ENCODE data around the gene NXNL2. TPM values are rescaled to one million over a fixed set of nuclear protein-coding genes. Genes with fewer than 3 reads are reported as not detected.

The NXNL2 gene
- total and polyA plus RNA-seq, 8 donors: 0.19 to 1.5 (median 0.70) TPM; not detected in 1

GRCh38 chr9:88522360-88522759 is 12.6 kb upstream of the NXNL2 start:
- intact Hi-C loops (cut with DNase I): no loop called here
- WGBS, 2 donors: 82 to 90% methylated on average over 4 of the region's 4 CpGs
- no peaks in the 10 kb centered on the region for H3K27me3 ChIP-seq
- no peak for ATAC-seq
- no peak for FAIRE-seq
- no peak for DNase-seq
- H3K4me1 ChIP-seq: no peaks in the 10 kb centered on the region
- no peak overlapping the region for H3K4me3 ChIP-seq
- H3K9me3 ChIP-seq: no peaks in the 10 kb centered on the region
- TF ChIP-seq CTCF (IDR thresholded peaks at IDR 0.05): no peak
- H3K36me3 ChIP-seq: no peaks in the 10 kb centered on the region
- H3K27ac ChIP-seq: no peak overlapping the region

GRCh38 chr9:88523056-88523455 is 11.9 kb upstream of the NXNL2 start:
- Histone ChIP-seq H3K4me3 (no peak overlapping the region), H3K27me3 (no peaks in the 10 kb centered on the region), H3K9me3 (no peaks in the 10 kb centered on the region), H3K36me3 (no peaks in the 10 kb centered on the region), H3K4me1 (no peaks in the 10 kb centered on the region), H3K27ac (no peak overlapping the region)
- intact Hi-C loops (cut with DNase I): no loop called here
- FAIRE-seq (no peak), ATAC-seq (peak in 1 of 4 donors; percentile 36), DNase-seq (no peak)
- WGBS, 2 donors: 81 to 84% methylated on average over 3 of the region's 3 CpGs
- TF ChIP-seq CTCF (IDR thresholded peaks at IDR 0.05): no peak

GRCh38 chr9:88524911-88525310 is 10.1 kb upstream of the NXNL2 start:
- WGBS, 2 donors: 67 to 78% methylated on average over 8 of the region's 8 CpGs
- no peak for FAIRE-seq
- Histone ChIP-seq H3K4me3 (no peak overlapping the region), H3K36me3 (no peaks in the 10 kb centered on the region), H3K27me3 (no peaks in the 10 kb centered on the region), H3K27ac (no peak overlapping the region), H3K9me3 (no peaks in the 10 kb centered on the region), H3K4me1 (no peaks in the 10 kb centered on the region)
- no peak for TF ChIP-seq CTCF (IDR thresholded peaks at IDR 0.05)
- ATAC-seq: no peak
- intact Hi-C loops (cut with DNase I): no loop called here
- DNase-seq: no peak

GRCh38 chr9:88527618-88528017 is 7.4 kb upstream of the NXNL2 start:
- Histone ChIP-seq H3K36me3 (no peaks in the 10 kb centered on the region), H3K9me3 (no peaks in the 10 kb centered on the region), H3K27me3 (no peaks in the 10 kb centered on the region), H3K4me3 (no peak overlapping the region), H3K27ac (no peak overlapping the region), H3K4me1 (no peaks in the 10 kb centered on the region)
- ATAC-seq: no peak
- TF ChIP-seq CTCF (IDR thresholded peaks at IDR 0.05): no peak
- FAIRE-seq: no peak
- WGBS, 2 donors: 63 to 65% methylated on average over 7 of the region's 7 CpGs
- no peak for DNase-seq
- intact Hi-C loops (cut with DNase I): no loop called here

GRCh38 chr9:88528080-88528790 is 6.7 kb upstream of the NXNL2 start:
- ATAC-seq (no peak), FAIRE-seq (no peak), DNase-seq (no peak)
- 69 to 75% methylated on average over 6 of the region's 6 CpGs for WGBS, 2 donors
- TF ChIP-seq CTCF (IDR thresholded peaks at IDR 0.05): no peak
- Histone ChIP-seq H3K27me3 (no peaks in the 10 kb centered on the region), H3K27ac (no peak overlapping the region), H3K4me3 (no peak overlapping the region), H3K36me3 (no peaks in the 10 kb centered on the region), H3K4me1 (no peaks in the 10 kb centered on the region), H3K9me3 (no peaks in the 10 kb centered on the region)
- intact Hi-C loops (cut with DNase I): no loop called here
